ENCODE data around the gene UNC13C. TPM values are rescaled to one million over a fixed set of nuclear protein-coding genes. Genes with fewer than 3 reads are reported as not detected.

UNC13C gene
- polyA plus RNA-seq, 3 donors: 8.3 to 10.1 (median 8.4) TPM

- no peak for DNase-seq
Observed at GRCh38 chr15:54109014-54109413, 130.8 kb downstream of the UNC13C start.

DNA sequence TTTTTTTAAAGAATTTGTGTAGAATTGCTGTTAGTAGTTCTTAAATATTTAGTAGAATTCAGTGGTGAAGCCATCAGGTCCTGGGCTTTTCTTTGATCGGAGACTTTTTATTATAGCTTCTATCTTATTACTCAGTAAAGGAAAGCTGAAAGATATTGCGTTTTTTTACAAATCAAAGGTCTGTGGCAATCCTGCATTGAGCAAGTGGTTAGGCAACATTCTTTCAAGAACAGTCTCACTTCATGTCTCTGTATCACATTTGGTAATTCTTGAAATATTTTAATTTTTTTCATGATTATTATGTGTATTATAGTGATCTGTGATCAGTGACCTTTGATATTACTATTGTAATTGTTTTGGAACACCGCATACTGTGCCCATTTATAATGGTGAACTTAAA, 140.8 kb downstream of the UNC13C start:
- DNase-seq: no peak

- no peak for DNase-seq
Observed at GRCh38 chr15:54120949-54121463, 142.8 kb downstream of the UNC13C start.

DNA sequence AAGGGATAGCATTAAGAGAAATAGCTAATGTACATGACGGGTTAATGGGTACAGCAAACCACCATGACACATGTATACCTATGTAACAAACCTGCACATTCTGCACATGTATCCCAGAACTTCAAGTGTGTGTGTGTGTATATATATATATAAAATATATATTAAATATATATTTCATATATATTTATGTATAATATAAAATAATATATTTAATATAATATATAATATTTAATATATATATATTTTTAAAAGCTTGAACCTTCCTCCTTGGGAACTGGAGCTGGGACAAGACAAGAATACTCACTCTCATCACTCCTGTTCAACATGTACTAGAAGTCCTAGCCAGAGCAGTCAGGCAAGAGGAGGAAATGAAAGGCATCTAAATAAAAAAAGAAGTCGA, 149.3 kb downstream of the UNC13C start:
- DNase-seq: no peak

GRCh38 chr15:54131410-54131809, 153.2 kb downstream of the UNC13C start:
- DNase-seq: no peak

DNA sequence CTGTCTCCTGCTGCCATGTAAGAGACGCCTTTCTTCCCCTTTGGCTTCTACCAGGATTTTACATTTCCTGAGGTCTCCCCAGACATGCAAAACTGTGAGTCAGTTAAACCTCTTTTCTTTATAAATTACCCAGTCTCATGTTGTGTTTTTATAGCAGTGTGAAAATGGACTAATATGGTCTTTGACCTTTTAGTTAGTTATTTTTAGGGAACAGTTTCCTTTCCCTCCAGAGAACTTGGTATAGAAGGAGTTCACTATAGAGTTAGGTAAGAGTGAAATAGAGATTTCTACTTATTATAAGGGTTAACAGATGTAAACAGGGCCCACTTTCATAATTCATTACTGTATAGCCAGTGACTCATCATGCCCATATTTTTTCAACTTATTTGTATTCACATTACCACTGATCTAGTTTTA, 170.9 kb downstream of the UNC13C start:
- DNase-seq: no peak

- DNase-seq: no peak
Observed at GRCh38 chr15:54150255-54150654, 172.0 kb downstream of the UNC13C start.

DNA sequence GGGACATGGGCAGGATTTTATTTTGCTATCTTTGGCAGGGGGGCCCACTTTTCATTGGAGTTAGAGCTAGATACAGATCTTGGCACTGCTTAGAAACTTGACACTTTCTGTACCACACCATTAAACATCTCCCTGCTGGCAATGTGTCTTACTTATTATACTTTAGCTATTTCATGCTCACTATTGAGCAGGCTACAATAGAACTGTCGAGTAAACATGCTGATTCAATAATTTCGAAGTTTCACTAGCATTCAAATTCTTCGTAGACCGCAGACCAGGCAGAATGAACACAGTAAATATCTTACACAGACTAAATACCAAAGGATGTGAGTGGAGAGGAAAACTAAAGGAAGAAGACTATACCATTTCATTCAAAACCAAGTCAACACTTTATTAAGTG, 180.8 kb downstream of the UNC13C start:
- DNase-seq: peak; percentile 3

GRCh38 chr15:54187325-54187724, 209.1 kb downstream of the UNC13C start:
- DNase-seq: no peak

- DNase-seq: no peak
Observed at GRCh38 chr15:54197995-54198394, 219.8 kb downstream of the UNC13C start.

- DNase-seq: no peak
Observed at GRCh38 chr15:54206586-54207321, 228.5 kb downstream of the UNC13C start.

DNA sequence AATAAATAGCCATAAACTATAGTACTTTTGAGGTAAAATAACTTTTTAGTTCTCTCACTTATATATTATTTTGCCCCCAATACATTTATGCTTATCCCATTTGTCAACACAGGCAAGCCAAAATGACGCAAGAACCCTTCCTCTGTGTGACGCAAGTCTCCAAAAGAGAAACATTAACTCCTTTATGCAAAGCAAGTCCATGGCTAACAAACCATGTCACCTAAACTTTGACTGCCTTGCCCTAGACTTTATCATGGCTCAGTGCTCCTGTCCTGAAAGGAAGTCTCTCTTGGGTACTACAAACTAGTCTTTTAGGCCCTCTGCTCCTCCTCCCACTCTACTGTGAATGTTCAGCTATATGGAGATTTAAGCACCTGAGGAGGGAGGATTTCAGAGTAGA, 230.5 kb downstream of the UNC13C start:
- DNase-seq: peak; percentile 2

- no peak for DNase-seq
Observed at GRCh38 chr15:54212635-54213034, 234.4 kb downstream of the UNC13C start.

GRCh38 chr15:54226455-54226854, 248.2 kb downstream of the UNC13C start:
- no peak for DNase-seq

DNA sequence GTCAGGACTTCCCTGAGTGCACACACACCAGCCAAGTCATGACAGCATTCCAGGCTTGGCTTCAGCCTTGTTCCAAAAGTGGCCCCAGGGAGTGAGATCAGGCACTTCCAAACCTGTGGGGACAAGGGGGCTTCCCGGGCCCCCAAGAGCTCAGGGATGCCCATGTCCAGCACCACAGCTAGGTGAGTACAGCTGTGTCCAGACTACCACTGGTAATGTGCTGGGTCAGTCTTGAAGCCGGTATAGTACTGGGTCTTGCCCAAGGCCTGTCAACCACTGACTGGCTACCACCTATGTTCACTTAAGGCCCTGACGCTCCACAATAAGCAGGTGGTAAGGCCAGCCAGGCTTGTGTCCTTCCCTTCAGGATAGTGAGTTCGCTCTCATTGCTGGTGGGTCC, 249.3 kb downstream of the UNC13C start:
- DNase-seq: no peak

- no peak for DNase-seq
Observed at GRCh38 chr15:54250326-54250725, 272.1 kb downstream of the UNC13C start.

DNA sequence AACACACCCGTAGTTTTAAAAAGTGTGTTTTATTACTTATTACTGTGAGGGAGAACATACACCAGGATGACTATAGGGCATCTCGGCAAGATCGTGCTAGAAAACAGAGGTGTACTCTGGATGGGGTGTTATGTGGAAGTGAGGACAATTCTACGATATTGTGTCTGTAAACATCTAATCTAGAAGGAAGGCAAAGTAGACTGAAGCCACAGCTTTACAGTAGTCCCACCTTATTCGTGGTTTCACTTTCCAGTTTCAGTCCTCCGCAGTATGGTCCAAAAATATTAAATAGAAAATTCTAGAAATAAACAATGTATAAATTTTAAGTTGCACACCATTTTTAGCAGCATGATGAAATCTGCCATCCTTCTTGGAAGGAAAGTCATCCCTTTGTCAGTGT, 277.9 kb downstream of the UNC13C start:
- DNase-seq: no peak

GRCh38 chr15:54273928-54274327, 295.7 kb downstream of the UNC13C start:
- DNase-seq: no peak

GRCh38 chr15:54277834-54278233, 299.6 kb downstream of the UNC13C start:
- no peak for DNase-seq

DNA sequence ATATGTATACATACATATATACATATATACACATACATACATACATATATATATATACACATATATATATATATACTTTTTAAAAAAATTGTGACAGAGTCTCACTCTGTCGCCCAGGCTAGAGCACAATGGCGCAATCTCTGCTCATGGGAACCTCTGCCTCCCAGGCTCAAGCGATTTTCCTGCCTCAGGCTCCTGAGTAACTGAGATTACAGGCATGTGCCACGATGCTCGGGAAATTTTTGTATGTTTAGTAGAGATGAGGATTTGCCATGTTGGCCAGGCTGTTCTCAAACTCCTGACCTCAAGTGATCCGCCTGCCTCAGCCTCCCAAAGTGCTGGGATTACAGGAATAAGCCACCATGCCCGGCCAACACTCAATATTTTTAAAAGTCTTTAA, 302.5 kb downstream of the UNC13C start:
- no peak for DNase-seq

GRCh38 chr15:54282228-54282836, 304.1 kb downstream of the UNC13C start:
- DNase-seq: no peak

GRCh38 chr15:54288049-54288448, 309.8 kb downstream of the UNC13C start:
- no peak for DNase-seq

GRCh38 chr15:54289590-54290136, 311.4 kb downstream of the UNC13C start:
- no peak for DNase-seq
